HFFc6 (cell line): Measurements from ENCODE around the gene GPR34. TPM values are rescaled to one million over a fixed set of nuclear protein-coding genes. Genes with fewer than 3 reads are reported as not detected.

ENCODE experiments used
- DNase-seq: peaks from one replicate; pipeline ENCODE4 v3.0.0-alpha.2; 2018
- H3K27ac Mint-ChIP-seq: 2 replicates; pipeline ENCODE4 v1.8.0; 2020; ENCODE audit warnings: mild to moderate bottlenecking, mixed read lengths
- H3K27me3 Mint-ChIP-seq: 2 replicates; pipeline ENCODE4 v1.8.0; 2021; ENCODE audit warnings: mild to moderate bottlenecking, moderate library complexity, mixed read lengths; ENCODE audit not compliant: insufficient read depth
- H3K36me3 Mint-ChIP-seq: 2 replicates; pipeline ENCODE4 v1.8.0; 2021; ENCODE audit warnings: low read depth, mixed read lengths
- H3K4me1 Mint-ChIP-seq: 2 replicates; pipeline ENCODE4 v1.8.0; 2020; ENCODE audit warnings: low read depth, mixed read lengths
- H3K4me3 Mint-ChIP-seq: 2 replicates; pipeline ENCODE4 v1.8.0; 2020; ENCODE audit warnings: mild to moderate bottlenecking, moderate library complexity, mixed read lengths
- H3K9me3 Mint-ChIP-seq: 2 replicates; pipeline ENCODE4 v1.8.0; 2020; ENCODE audit warnings: mild to moderate bottlenecking, mixed read lengths
- total RNA-seq, 6 experiments: library from RNA; stranded (reverse); fragmentation: NEBNext Ultra II Directional; extraction: Animal tissue kit (Norgen Biotek cat#: 25700); gene quantifications; 2 replicates in 1 of 6; 3 replicates in 5 of 6; pipeline ENCODE4 v1.2.3, GENCODE V29; 2021
- TF ChIP-seq, protein P1 (sequence below): fragments of 200-600 bp; sonication (generic); IDR thresholded peaks from 2 replicates; pipeline ENCODE4 v1.5.0; 2021; ENCODE audit warnings: antibody characterized with exemption, mild to moderate bottlenecking

Gene GPR34
- total RNA-seq, 6 experiments from 2014 or later, result not detected

DNA sequence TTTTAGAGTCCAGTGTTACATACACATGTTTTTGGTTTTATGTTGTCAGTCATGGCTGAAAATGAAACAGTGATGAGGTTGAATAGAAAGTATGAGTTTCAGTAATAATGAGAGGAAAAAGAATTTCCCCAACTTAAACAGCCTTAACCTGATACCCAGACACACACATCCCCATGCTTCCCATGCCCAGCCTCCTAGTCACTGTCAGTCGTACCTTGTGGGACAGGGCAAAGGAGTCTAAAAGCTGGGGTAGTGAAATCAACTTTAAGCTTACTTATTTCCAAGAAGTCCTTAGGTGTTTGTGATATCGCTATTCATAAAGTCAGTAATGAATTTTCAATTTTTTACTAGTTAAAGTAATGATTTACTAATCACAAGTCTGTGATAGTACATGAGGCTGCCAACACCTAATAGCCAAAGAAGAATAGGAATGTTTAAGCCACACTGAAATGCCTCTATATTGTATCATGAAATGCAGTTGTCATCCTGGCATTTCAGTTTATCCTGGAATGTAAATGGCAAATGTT is 24.3 kb upstream of the GPR34 start:
- TF ChIP-seq, protein P1, sequence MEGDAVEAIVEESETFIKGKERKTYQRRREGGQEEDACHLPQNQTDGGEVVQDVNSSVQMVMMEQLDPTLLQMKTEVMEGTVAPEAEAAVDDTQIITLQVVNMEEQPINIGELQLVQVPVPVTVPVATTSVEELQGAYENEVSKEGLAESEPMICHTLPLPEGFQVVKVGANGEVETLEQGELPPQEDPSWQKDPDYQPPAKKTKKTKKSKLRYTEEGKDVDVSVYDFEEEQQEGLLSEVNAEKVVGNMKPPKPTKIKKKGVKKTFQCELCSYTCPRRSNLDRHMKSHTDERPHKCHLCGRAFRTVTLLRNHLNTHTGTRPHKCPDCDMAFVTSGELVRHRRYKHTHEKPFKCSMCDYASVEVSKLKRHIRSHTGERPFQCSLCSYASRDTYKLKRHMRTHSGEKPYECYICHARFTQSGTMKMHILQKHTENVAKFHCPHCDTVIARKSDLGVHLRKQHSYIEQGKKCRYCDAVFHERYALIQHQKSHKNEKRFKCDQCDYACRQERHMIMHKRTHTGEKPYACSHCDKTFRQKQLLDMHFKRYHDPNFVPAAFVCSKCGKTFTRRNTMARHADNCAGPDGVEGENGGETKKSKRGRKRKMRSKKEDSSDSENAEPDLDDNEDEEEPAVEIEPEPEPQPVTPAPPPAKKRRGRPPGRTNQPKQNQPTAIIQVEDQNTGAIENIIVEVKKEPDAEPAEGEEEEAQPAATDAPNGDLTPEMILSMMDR, result no peak
- Mint-ChIP-seq H3K4me1 (peaks cover 33% of the 10 kb centered on the region), H3K9me3 (no peaks in the 10 kb centered on the region), H3K27me3 (no peaks in the 10 kb centered on the region), H3K4me3 (no peak overlapping the region), H3K36me3 (no peaks in the 10 kb centered on the region), H3K27ac (0 out of 2 replicates have a peak overlapping the region, but pooled peaks have one; percentile 42)
- DNase-seq, result no peak

DNA sequence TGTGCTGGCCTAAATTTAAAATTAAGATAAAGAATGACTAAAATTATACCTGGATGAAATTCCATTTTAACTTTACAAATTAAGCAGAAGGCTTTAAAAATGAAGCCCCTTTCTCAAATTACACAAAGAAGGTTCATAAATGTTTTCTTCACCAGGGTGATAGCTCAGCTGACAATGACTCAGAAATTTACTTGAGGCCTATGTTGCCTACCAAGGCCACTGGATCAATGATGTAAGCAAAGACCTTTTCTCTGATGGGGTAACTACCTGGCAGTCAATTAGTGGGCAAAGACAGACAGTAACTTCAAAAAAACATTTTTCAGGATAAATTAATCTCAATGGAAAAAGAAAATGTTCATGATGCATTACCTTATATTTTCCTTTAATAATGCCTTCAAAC is 23.9 kb upstream of the GPR34 start:
- H3K4me1 Mint-ChIP-seq, result peaks cover 37% of the 10 kb centered on the region
- peak overlapping the region; percentile 42; the same call in 1 of the 2 replicates for H3K27ac Mint-ChIP-seq
- no peak for DNase-seq
- TF ChIP-seq, protein P1, result no peak
- H3K36me3 Mint-ChIP-seq, result no peaks in the 10 kb centered on the region
- H3K9me3 Mint-ChIP-seq, result no peaks in the 10 kb centered on the region
- H3K4me3 Mint-ChIP-seq, result no peak overlapping the region
- H3K27me3 Mint-ChIP-seq, result no peaks in the 10 kb centered on the region

DNA sequence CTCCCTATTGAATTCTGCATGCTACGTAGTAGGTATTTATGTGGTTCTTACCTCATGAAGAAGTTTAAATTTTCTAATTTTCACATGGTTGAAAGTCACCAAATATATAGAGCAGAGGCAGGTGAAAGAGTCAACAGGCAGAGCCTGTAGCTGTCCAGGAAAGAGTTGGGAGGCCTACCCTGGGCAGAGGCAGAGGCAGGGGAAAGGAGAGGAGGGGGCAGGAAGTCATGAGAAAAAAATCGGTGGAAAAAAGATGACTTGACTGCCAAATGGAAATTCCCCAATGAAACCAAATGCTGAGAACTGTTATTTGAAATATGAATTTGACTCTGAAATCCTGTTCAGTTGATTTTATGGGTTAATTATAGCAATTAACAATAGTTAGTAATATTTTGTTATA is 23.1 kb upstream of the GPR34 start:
- DNase-seq, result no peak
- no peaks in the 10 kb centered on the region for H3K27me3 Mint-ChIP-seq
- TF ChIP-seq, protein P1, result no peak
- H3K4me1 Mint-ChIP-seq, result peaks cover 44% of the 10 kb centered on the region
- H3K4me3 Mint-ChIP-seq, result no peak overlapping the region
- H3K9me3 Mint-ChIP-seq, result no peaks in the 10 kb centered on the region
- H3K36me3 Mint-ChIP-seq, result no peaks in the 10 kb centered on the region
- peak overlapping the region; percentile 42; the same call in 1 of the 2 replicates for H3K27ac Mint-ChIP-seq

DNA sequence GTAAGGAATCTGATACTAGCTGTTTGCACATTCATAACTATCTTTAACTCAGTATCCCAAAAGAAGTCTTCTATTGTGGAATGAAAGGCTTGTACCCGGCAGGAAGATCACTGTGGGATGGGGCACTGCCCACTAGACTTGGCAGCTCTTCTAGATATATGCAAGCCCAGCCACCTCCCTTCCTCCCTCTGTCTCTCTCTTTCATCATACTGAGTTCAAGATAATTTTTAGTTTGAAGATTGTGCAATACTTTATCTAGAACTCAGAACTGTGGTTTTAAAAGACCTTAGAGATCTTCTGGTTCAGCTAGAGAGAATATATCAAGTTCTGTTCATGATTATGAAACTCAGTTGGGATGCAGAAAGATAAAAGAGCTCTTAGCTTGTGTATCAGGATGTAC is 22.5 kb upstream of the GPR34 start:
- Mint-ChIP-seq H3K4me3 (no peak overlapping the region), H3K4me1 (peaks cover 41% of the 10 kb centered on the region), H3K27me3 (no peaks in the 10 kb centered on the region), H3K36me3 (no peaks in the 10 kb centered on the region), H3K9me3 (no peaks in the 10 kb centered on the region), H3K27ac (peak overlapping the region; percentile 16; the same call in 1 of the 2 replicates)
- TF ChIP-seq, protein P1, result no peak
- DNase-seq, result no peak

DNA sequence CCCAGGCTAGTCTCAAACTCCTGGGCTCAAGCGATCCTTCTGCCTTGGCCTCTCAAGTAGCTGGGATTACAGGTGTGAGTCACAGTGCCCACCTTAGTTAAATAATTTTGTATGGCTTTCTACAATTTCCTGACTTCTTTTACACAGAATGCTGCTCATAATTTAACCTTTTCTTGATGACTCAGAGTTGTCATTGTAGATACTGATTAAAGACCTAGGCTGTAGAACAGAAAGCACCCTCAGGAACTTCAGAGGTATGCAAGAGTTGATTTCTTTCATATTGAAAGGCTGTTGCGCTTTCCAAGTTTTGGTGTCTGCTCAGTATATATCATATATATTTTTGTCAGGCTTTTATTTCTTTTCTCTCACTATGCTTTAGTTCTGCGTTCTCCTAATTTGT is 21.1 kb upstream of the GPR34 start:
- Mint-ChIP-seq H3K9me3 (no peaks in the 10 kb centered on the region), H3K36me3 (no peaks in the 10 kb centered on the region), H3K4me3 (no peak overlapping the region), H3K4me1 (peaks cover 32% of the 10 kb centered on the region), H3K27me3 (no peaks in the 10 kb centered on the region), H3K27ac (no peak overlapping the region)
- DNase-seq, result no peak
- TF ChIP-seq, protein P1, result no peak
